GM12872 (cell line): ENCODE data around the gene PHACTR4.

ENCODE experiments used
- CTCF ChIP-seq: IDR thresholded peaks from 3 replicates; pipeline ENCODE4 v1.5.1; 2011; ENCODE audit warnings: low read depth, mild to moderate bottlenecking, low read length, moderate library complexity; ENCODE audit not compliant: insufficient read depth

The PHACTR4 gene

DNA sequence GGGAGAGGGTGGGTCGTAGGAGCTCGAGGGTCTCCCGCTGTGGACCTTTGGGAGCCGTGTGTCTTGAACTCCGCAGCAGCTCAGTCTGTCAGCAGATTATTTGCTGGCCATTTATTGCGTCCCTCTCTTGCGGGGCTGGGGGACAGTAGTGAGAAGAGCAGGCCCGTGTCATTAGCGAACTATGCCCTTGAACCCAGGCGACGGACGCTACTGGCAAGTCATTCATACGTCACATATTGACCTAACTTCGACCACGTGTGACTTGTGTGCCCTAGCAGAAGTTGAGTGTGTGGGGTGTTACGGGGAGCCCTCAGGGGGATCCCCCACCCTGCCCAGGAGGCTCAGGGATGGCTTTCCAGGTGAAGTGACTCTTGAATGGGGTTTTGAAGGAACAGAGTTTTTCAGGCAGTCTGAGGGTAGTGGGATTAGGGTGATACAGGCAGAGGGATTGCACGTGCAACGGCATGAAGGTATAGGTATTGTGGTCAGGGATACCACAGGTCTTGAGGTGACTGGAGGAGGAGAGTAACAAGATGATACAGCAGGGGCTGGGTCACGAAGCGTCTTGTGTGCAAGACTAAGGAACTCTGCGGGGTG is 149.3 kb downstream of the PHACTR4 start:
- no peak for TF ChIP-seq CTCF

GRCh38 chr1:28519946-28520725 is 150.6 kb downstream of the PHACTR4 start:
- no peak for TF ChIP-seq CTCF

GRCh38 chr1:28521502-28522164 is 152.1 kb downstream of the PHACTR4 start:
- TF ChIP-seq CTCF: no peak

GRCh38 chr1:28526886-28527285 is 157.3 kb downstream of the PHACTR4 start:
- no peak for TF ChIP-seq CTCF

DNA sequence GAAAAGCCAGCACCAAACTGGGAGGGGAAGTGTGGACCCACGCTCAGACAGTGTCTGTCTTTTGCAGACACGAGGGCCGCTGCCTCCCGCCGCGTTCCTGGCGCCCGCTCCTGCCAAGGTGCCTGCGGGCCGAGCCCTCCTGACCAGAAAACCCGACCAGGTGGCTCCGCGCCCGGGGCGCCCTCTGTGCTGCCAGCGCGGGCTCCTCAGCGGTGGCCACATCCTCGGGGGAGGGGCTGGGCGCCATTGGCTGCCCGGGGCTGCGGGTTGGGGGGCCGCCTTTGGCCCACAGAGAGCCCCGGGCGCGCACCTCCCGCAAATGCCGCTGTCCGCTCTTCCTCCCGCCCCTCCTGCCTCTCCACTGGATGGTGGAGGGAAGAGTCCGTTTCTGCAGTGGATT is 160.9 kb downstream of the PHACTR4 start:
- no peak for TF ChIP-seq CTCF

- no peak for TF ChIP-seq CTCF
Measured at GRCh38 chr1:28534671-28535070, 165.1 kb downstream of the PHACTR4 start.

- no peak for TF ChIP-seq CTCF
Measured at GRCh38 chr1:28535180-28535579, 165.6 kb downstream of the PHACTR4 start.
